Stimulated activated CD4-positive, alpha-beta T cell treated with anti-CD3 and anti-CD28 coated beads, Interleukin-1b, Interleukin-23, amount 100 ng/mL, for 48 hours (primary cell): ENCODE results near the gene ADAP1.
A peak's percentile ranks its signal among the peaks of the same experiment; 100 is the strongest.

Experiments
- DNase-seq: peaks from one replicate; pipeline ENCODE4 v3.0.0-alpha.2; 2020

Gene ADAP1

DNA sequence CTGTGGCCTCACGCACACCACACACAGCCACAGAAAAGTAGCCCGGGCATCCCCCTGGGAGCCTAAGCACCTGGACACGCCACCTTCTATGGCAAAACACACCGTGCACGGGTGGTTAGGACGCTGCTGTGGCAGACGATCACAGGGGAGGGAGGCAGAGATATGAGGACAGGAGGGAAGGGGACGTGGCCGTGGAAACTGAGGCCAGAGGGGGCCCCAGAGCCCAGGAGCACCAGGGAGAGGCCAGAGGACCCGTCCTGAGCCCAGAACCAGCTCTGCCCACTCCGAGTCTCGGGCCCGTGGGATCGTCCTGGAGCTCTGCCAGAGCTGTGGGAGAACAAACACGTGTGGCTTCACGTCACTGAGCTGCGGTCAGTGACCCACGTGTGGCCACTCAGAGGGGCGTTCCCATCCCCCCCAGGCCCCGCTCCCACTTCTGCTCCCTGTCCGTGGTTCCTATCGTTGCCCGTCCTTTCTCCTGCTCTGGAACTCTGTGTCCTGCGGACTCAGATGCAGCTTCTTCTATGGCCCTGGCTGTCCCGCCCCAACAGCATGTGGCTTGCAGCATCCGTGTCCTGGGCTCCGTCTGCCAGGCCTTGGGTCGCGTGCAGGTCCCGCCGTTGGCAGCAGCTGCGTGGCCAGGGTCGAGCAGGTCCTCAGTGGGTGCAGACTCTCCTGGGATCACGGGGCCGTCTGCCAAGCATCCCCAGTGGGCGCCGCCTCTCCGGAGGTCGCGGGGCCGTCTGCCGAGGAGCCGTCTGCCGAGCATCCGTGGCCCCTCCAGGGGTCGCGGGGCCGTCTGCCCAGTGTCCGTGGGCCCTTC, 47.1 kb downstream of the ADAP1 start:
- DNase-seq = no peak

- no peak for DNase-seq
Observed at GRCh38 chr7:906776-907157, 47.7 kb downstream of the ADAP1 start.

- DNase-seq = no peak
Observed at GRCh38 chr7:904847-905246, 49.6 kb downstream of the ADAP1 start.

- no peak for DNase-seq
Observed at GRCh38 chr7:903921-904755, 50.3 kb downstream of the ADAP1 start.

GRCh38 chr7:902996-903395, 51.5 kb downstream of the ADAP1 start:
- DNase-seq = no peak

DNA sequence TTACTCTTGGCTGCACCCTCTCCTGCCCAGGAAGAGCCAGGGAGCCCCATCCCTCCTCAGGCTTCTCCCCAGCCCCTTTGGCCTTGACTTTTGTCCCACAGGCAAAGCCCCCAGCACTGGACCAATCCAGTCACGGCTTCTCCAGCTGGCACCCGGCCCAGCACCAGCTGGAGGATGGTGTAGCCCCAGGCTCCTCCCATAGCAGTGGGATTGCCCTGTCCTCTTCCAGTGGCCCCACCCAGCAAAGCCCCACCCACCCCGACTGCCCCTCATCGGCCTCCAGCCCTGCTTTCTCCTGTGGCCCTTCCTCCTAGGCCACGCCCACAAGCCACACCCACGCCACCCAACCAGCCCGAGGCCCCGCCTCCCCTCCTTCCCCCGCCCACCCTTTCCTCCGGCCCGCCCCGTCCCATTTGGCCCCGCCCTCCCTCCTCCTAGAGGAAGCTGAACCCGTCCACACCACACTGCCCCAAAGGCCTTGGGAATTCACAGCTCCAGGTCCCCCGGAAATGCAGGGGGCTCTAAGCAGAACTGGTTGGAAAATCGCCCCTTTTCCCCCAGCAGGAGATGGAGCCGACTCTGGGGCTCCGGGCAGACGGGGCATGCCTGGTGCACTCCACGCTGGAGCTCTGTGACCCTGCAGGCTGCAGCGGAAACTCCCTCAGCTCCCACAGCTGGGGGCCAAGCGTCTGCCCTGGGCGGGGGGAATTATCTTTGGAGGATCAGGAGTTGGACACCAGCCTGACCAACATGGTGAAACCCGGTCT, 52.9 kb downstream of the ADAP1 start:
- DNase-seq = peak; percentile 51

DNA sequence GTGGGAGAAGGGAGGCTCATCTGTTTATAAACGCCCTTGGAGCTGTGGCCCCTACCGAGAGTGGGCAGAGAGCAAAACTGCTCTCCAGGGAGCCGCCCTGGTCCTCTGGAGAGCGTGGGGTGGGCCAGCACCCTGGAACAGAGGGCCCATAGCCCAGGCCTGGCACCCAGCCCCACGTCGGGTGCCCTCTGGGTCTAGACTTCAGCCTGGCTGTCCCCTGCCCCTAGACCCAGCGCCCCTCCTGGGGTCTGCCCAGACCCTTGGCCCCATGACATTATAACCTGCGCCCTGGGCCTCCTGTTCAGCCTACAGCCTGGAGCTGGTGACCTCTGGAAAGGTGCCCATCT, 53.5 kb downstream of the ADAP1 start:
- DNase-seq = no peak

DNA sequence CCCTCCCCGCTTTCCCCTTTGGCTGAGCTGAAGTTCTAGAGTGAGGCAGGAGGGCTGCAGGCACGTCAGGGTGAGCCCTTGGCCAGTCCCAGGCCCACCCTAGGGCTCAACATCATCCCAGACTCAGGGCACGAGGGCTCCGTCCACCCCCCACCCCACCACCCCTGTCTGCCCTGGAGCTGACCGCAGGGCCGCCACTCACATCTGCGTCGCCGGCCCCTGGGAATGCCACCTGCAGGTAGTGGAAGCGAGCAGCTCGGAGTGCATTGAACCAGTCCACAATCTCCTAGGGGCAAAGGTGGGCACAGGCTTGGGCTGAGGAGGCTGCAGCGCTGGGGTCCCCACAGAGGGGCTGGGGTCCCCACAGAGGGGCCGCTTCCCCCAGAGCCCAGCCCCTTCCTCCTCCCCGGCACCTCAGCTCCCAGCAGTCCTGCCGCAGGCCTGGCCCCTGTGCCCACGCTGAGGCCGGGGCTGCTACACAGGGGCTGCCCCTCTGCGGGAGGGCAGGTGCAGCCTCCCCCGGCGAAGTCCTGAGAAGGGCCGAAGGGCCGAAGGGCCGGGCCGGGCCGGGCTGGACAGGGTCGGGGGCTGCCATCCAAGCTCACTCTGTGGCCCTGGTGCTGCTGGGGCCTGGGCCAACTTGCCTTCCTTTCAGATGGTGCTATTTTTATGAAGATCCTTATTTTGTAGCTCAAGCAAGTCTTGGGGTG, 54.0 kb downstream of the ADAP1 start:
- no peak for DNase-seq

DNA sequence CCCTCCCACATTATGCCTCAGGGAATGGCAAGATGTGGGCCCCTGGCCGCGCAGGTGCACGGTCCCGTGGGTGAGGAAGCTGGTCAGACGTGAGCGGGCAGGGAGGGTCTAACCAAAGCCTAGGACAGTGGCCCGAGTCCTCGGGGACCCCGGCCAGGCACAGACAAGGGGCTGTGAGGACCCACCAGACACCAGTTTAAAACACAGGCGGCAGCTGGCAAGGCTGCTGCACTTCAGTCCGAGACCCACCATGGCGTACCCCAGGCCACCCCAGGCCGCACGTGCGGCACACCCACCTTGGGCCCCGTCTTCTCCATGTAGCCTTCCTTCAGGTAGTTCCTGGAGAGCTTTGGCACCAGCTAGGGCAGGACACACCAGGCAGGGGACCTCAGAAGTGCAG, 54.7 kb downstream of the ADAP1 start:
- no peak for DNase-seq

DNA sequence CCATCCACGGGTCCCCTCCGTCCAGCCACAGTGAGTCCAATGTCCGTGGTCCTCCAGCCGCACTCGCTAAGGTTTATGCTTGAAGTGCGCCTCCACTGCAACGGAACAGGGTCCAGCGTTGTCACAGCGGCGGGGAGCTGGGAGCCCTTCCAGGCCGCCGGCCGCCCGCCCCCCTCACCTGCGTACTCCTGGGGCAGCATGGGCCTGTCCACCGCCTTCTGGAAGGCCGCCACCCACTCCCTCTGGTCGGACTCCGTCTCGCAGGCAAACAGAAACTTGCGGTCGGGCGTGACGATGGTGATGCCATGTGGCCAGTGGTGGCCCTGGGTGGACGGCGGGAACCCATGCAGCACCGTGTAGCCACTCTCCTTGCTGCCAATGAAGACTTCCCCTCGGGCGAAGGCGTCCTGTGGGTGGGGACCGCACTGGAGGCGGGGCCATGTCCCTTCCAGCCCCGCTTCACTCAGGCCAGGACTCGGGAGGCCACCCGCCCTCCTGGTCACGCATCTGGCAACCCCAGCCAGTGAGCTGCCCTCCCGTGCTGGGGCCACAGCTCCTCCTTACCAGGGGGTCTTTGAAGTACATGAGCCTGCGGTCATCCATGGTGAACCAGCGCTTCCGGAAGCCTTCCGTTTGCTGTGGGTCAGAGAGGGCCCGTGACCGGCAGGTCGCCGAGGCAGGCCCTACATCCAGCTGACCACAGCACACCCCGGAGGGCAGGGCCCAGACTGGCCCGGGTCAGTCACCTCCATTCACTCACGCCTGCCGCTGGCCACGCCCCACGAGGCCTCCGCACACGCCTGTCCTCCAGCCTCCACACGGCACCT, 55.4 kb downstream of the ADAP1 start:
- no peak for DNase-seq

DNA sequence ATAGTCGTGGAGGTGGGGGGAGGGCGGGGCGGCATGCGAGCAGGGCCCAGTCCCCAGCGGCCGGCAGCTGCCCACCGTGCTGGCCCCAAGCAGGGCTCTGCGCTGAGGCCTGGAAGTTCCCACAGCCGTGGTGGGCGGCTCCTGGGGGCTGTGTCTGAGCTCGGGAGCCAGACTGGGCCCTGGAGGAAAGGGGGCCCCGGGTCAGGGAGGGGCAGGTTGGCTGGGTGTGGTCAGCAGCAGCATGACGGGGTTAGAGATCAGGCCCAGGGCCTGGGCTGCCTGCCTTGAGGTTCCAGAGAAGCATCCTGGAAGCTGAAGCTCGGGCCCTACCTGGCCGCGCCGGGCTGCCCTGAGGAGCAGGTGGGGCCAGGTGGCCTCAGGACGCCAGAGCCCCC, 56.0 kb downstream of the ADAP1 start:
- no peak for DNase-seq

GRCh38 chr7:897771-898376, 56.6 kb downstream of the ADAP1 start:
- DNase-seq = no peak

GRCh38 chr7:897086-897485, 57.4 kb downstream of the ADAP1 start:
- no peak for DNase-seq

DNA sequence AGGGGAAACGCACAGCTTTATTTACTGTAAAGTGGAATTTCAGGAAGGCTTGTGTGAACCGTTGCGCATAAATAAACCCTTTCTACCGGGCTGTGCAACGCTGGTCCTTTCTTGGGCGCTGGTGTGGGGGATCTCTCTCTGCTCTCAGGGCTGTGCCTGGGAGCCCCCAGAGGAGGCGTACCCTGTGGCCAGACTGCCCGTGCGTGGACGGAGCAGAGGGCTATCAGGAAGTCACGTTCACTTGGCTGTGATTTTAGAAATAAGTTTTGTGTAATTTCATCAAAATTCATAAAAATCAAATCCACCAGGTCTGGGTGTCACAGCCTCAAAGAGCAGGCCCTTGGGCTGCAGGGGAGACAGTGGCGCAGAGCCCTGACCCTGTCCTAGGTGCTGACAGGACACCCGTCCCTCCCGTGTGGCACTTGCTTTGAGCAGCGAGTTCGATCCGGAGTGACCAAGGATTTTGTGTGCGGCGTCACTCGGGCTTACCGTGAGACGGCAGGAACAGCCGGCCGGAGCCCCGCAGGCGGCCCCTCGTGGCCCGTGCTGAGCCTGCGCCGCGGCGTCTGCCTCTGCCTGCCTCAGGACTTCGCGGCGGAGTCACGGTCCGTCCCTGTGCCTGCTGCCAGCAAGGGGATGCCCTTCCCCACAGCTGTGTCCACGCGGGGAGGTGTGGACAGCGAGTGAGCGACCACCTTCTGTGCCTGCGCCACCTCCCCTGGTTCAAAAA, 58.0 kb downstream of the ADAP1 start:
- no peak for DNase-seq

DNA sequence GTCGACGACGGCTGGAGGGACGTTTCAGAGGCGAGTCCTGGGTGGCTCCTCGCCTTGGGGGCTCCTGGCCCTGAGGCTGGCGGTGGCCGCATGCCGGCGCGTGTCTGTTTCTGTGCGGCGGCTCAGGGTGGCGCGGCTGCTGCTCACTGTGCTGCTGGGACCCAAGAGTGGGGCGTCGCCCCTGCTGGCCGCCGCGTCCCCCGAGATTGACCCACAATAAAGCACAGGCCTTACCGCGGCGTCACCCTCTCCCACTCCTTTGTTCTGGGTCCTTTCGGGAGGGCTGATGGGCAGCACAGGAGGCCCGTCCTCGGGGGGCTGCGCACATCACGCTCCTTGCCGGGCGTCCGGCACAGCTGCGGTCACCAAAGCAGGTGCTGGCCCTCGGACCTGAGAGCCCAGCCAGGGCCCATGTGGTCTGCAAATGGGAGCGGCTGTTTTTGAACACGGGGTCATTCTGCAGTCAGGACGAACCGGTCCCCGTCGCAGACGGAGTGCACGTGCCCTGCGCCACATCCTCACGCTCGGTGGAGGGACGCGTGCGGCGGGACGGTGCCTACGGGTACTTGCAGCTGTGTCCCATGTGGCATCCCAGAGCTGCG, 58.9 kb downstream of the ADAP1 start:
- no peak for DNase-seq

DNA sequence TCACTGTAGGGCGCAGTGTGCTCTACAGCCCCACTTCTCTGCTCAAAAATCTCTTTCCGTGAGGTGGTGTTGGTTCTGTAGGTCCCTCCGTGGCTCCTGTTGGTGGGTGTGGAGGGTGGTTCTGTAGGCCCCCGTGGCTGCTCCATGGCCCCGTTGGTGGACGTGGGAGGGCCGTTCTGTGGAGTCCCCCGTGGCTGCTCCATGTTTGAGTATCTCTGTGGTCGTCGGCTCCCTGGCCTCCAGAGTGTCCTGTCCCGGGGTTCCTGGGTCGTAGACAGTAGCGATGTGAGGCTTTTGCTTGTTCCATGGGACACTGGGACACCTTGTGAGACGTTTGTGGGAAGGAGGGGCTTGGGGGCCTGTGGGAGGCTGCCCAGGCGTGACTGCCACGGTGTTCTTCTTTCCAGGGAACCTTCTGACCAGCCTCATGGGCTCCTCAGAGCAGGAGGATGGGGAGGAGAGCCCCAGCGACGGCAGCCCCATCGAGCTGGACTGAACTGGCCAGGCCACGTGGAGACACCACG, 59.5 kb downstream of the ADAP1 start:
- DNase-seq = no peak

GRCh38 chr7:894164-894867, 60.2 kb downstream of the ADAP1 start:
- DNase-seq = no peak

GRCh38 chr7:893686-894085, 60.8 kb downstream of the ADAP1 start:
- DNase-seq = no peak
